ENCODE measurements around the gene TTC31.

- TF ChIP-seq CTCF (IDR thresholded peaks at IDR 0.05; ENCODE audit: borderline replicate concordance, extremely low read depth, low read length, poor library complexity, severe bottlenecking): no peak
- TF ChIP-seq EZH2 (IDR thresholded peaks at IDR 0.05; ENCODE audit: borderline replicate concordance, low read depth, low read length, severe bottlenecking): no peak
These were observed 7.0 kb downstream of the TTC31 start for GRCh38 chr2:74489906-74490305.
